IgD-negative memory B cell (primary cell): ENCODE results near the gene LUC7L3. TPM values are rescaled to one million over a fixed set of nuclear protein-coding genes. Genes with fewer than 3 reads are reported as not detected.
"Not testable (repeated sequence)": the region's sequence is repeated elsewhere in the genome, so short reads cannot be mapped to it uniquely, and the experiment has no call there.

ENCODE experiments used
- H3K27ac Mint-ChIP-seq, 3 donors: one replicate each; pipeline ENCODE4 v1.8.0; 2020 to 2022; ENCODE audit warnings: mild to moderate bottlenecking in 3 of 3, mixed read lengths in 3 of 3, moderate library complexity in 1 of 3
- H3K27me3 Mint-ChIP-seq: one replicate; pipeline ENCODE4 v1.8.0; 2021; ENCODE audit warnings: mixed read lengths
- H3K36me3 Mint-ChIP-seq: one replicate; pipeline ENCODE4 v1.8.0; 2020; ENCODE audit warnings: mild to moderate bottlenecking, mixed read lengths
- H3K4me1 Mint-ChIP-seq, 3 donors: one replicate each; pipeline ENCODE4 v1.8.0; 2020 to 2022; ENCODE audit warnings: mixed read lengths in 3 of 3, mild to moderate bottlenecking in 1 of 3
- H3K4me3 Mint-ChIP-seq, 4 donors: one replicate each; pipeline ENCODE4 v1.8.0; 2020 to 2022; ENCODE audit warnings: mild to moderate bottlenecking in 4 of 4, mixed read lengths in 4 of 4, moderate library complexity in 3 of 4
- H3K9me3 Mint-ChIP-seq, 3 donors: one replicate each; pipeline ENCODE4 v1.8.0; 2020 to 2021; ENCODE audit warnings: mixed read lengths in 3 of 3, mild to moderate bottlenecking in 1 of 3
- polyA plus RNA-seq: library from polyadenylated mRNA; unstranded; fragments of 300-500 nt; fragmentation: Illumina TruSeq; gene quantifications from one replicate; pipeline ENCODE4 v1.2.3, GENCODE V29; 2021

LUC7L3 gene
- 65.5 TPM for polyA plus RNA-seq

GRCh38 chr17:50719144-50719923, at the start of gene LUC7L3:
Gene LUC7L3, plus strand, starts transcription at chr17:50719603. Its CDS starts 130 bp downstream, at chr17:50719733.
- H3K9me3 Mint-ChIP-seq = no peaks in the 10 kb centered on the region
- H3K36me3 Mint-ChIP-seq = peaks cover 1% of the 10 kb centered on the region
- H3K4me3 Mint-ChIP-seq = peak within 1 kb of the TSS; percentile 90 to 99 (median 99)
- peak within 1 kb of the TSS; percentile 81 to 100 (median 98) for H3K27ac Mint-ChIP-seq
- H3K27me3 Mint-ChIP-seq = no peaks in the 10 kb centered on the region
- H3K4me1 Mint-ChIP-seq = peaks cover 24 to 41% (median 28%) of the 10 kb centered on the region in 3 donors

- no peak overlapping the region for H3K27ac Mint-ChIP-seq
- peaks cover 0 to 3% (median 0%) of the 10 kb centered on the region in 3 donors for H3K9me3 Mint-ChIP-seq
- no peaks in the 10 kb centered on the region for H3K4me1 Mint-ChIP-seq
- H3K36me3 Mint-ChIP-seq = no peaks in the 10 kb centered on the region
- no peaks in the 10 kb centered on the region for H3K27me3 Mint-ChIP-seq
- H3K4me3 Mint-ChIP-seq = no peak overlapping the region
Observed at GRCh38 chr17:50672071-50672470, 47.3 kb upstream of the LUC7L3 start.

- Mint-ChIP-seq H3K4me3 (no peak overlapping the region), H3K9me3 (peaks cover 0 to 3% (median 0%) of the 10 kb centered on the region in 3 donors), H3K27me3 (peaks cover 2% of the 10 kb centered on the region), H3K36me3 (no peaks in the 10 kb centered on the region), H3K4me1 (no peaks in the 10 kb centered on the region), H3K27ac (no peak overlapping the region)
Observed at GRCh38 chr17:50672831-50673551, 46.4 kb upstream of the LUC7L3 start.

GRCh38 chr17:50675190-50675589, 44.2 kb upstream of the LUC7L3 start:
- peaks cover 0 to 3% (median 0%) of the 10 kb centered on the region in 3 donors for H3K9me3 Mint-ChIP-seq
- H3K4me1 Mint-ChIP-seq = no peaks in the 10 kb centered on the region
- no peaks in the 10 kb centered on the region for H3K36me3 Mint-ChIP-seq
- H3K27me3 Mint-ChIP-seq = peaks cover 14% of the 10 kb centered on the region
- H3K4me3 Mint-ChIP-seq = no peak overlapping the region
- H3K27ac Mint-ChIP-seq = no peak overlapping the region

GRCh38 chr17:50675627-50676026, 43.8 kb upstream of the LUC7L3 start:
- Mint-ChIP-seq H3K4me3 (no peak overlapping the region), H3K27me3 (peaks cover 17% of the 10 kb centered on the region), H3K27ac (no peak overlapping the region), H3K9me3 (peaks cover 0 to 3% (median 0%) of the 10 kb centered on the region in 3 donors), H3K4me1 (no peaks in the 10 kb centered on the region), H3K36me3 (peaks cover 2% of the 10 kb centered on the region)

- Mint-ChIP-seq H3K9me3 (peaks cover 0 to 3% (median 0%) of the 10 kb centered on the region in 3 donors), H3K27ac (no peak overlapping the region), H3K36me3 (peaks cover 2% of the 10 kb centered on the region), H3K4me3 (no peak overlapping the region), H3K4me1 (peaks cover 0 to 2% (median 0%) of the 10 kb centered on the region in 3 donors), H3K27me3 (peaks cover 21% of the 10 kb centered on the region)
Observed at GRCh38 chr17:50676065-50676975, 43.1 kb upstream of the LUC7L3 start.

GRCh38 chr17:50677851-50678375, 41.5 kb upstream of the LUC7L3 start:
- H3K36me3 Mint-ChIP-seq = peaks cover 2% of the 10 kb centered on the region
- peaks cover 0 to 4% (median 0%) of the 10 kb centered on the region in 3 donors for H3K9me3 Mint-ChIP-seq
- H3K27ac Mint-ChIP-seq = no peak overlapping the region
- H3K4me3 Mint-ChIP-seq = no peak overlapping the region
- peaks cover 0 to 5% (median 0%) of the 10 kb centered on the region in 3 donors for H3K4me1 Mint-ChIP-seq
- H3K27me3 Mint-ChIP-seq = peaks cover 26% of the 10 kb centered on the region

- H3K4me3 Mint-ChIP-seq = no peak overlapping the region
- H3K4me1 Mint-ChIP-seq = peaks cover 0 to 5% (median 0%) of the 10 kb centered on the region in 3 donors
- peaks cover 26% of the 10 kb centered on the region for H3K27me3 Mint-ChIP-seq
Observed at GRCh38 chr17:50679008-50679544, 40.3 kb upstream of the LUC7L3 start.

GRCh38 chr17:50680126-50680525, 39.3 kb upstream of the LUC7L3 start:
- H3K4me3 Mint-ChIP-seq = no peak overlapping the region
- no peak overlapping the region for H3K27ac Mint-ChIP-seq
- peaks cover 0 to 5% (median 0%) of the 10 kb centered on the region in 3 donors for H3K4me1 Mint-ChIP-seq
- H3K36me3 Mint-ChIP-seq = peaks cover 2% of the 10 kb centered on the region
- peaks cover 26% of the 10 kb centered on the region for H3K27me3 Mint-ChIP-seq
- peaks cover 0 to 4% (median 0%) of the 10 kb centered on the region in 3 donors for H3K9me3 Mint-ChIP-seq

More at GRCh38 chr17:50679008-50679544, 40.3 kb upstream of the LUC7L3 start:
- H3K9me3 Mint-ChIP-seq = peaks cover 0 to 4% (median 0%) of the 10 kb centered on the region in 3 donors
- H3K36me3 Mint-ChIP-seq = peaks cover 2% of the 10 kb centered on the region
- H3K27ac Mint-ChIP-seq = no peak overlapping the region

GRCh38 chr17:50680543-50681262, 38.7 kb upstream of the LUC7L3 start:
- not testable (repeated sequence) for H3K27ac Mint-ChIP-seq

GRCh38 chr17:50681263-50682200, 37.9 kb upstream of the LUC7L3 start:
- Mint-ChIP-seq H3K4me3 (peak overlapping the region in 2 of 4 donors; percentile 34 to 41), H3K4me1 (peaks cover 0 to 5% (median 0%) of the 10 kb centered on the region in 3 donors), H3K27ac (no peak overlapping the region), H3K9me3 (peaks cover 0 to 1% (median 0%) of the 10 kb centered on the region in 3 donors), H3K27me3 (peaks cover 26% of the 10 kb centered on the region), H3K36me3 (peaks cover 4% of the 10 kb centered on the region)

More at GRCh38 chr17:50680543-50681262, 38.7 kb upstream of the LUC7L3 start:
- H3K9me3 Mint-ChIP-seq, H3K4me1 Mint-ChIP-seq, H3K36me3 Mint-ChIP-seq, H3K4me3 Mint-ChIP-seq: not testable (repeated sequence)
- H3K27me3 Mint-ChIP-seq = peaks cover 26% of the 10 kb centered on the region

- H3K9me3 Mint-ChIP-seq = peaks cover 0 to 1% (median 0%) of the 10 kb centered on the region in 3 donors
- peaks cover 4% of the 10 kb centered on the region for H3K36me3 Mint-ChIP-seq
- H3K4me1 Mint-ChIP-seq = peaks cover 0 to 5% (median 0%) of the 10 kb centered on the region in 3 donors
- peaks cover 26% of the 10 kb centered on the region for H3K27me3 Mint-ChIP-seq
- H3K27ac Mint-ChIP-seq = no peak overlapping the region
- H3K4me3 Mint-ChIP-seq = no peak overlapping the region
Observed at GRCh38 chr17:50682441-50682840, 37.0 kb upstream of the LUC7L3 start.

- H3K27ac Mint-ChIP-seq = no peak overlapping the region
- H3K4me1 Mint-ChIP-seq = peaks cover 0 to 5% (median 0%) of the 10 kb centered on the region in 3 donors
- no peak overlapping the region for H3K4me3 Mint-ChIP-seq
- peaks cover 0 to 1% (median 0%) of the 10 kb centered on the region in 3 donors for H3K9me3 Mint-ChIP-seq
- peaks cover 24% of the 10 kb centered on the region for H3K27me3 Mint-ChIP-seq
- peaks cover 4% of the 10 kb centered on the region for H3K36me3 Mint-ChIP-seq
Observed at GRCh38 chr17:50682938-50683337, 36.5 kb upstream of the LUC7L3 start.
